Loucy (cell line): ENCODE results near the gene CBARP.

Experiments
- H2AFZ ChIP-seq: fragments of 200-600 bp; sonication (generic); 2 replicates; pipeline ENCODE4 v1.6.0; 2016; ENCODE audit warnings: antibody characterized with exemption, mild to moderate bottlenecking, low read length, moderate library complexity
- H3F3A ChIP-seq: fragments of 200-600 bp; 2 replicates; pipeline ENCODE4 v1.6.0; 2016; ENCODE audit warnings: antibody characterized with exemption, low read depth, mild to moderate bottlenecking
- H3K27me3 ChIP-seq: fragments of 200-600 bp; sonication (generic); 2 replicates; pipeline ENCODE4 v1.6.1; 2014; ENCODE audit warnings: low read length, mild to moderate bottlenecking; ENCODE audit not compliant: insufficient read depth, poor library complexity, severe bottlenecking
- H3K36me3 ChIP-seq: fragments of 200-600 bp; sonication (generic); 2 replicates; pipeline ENCODE4 v1.6.1; 2016; ENCODE audit warnings: low read length; ENCODE audit not compliant: insufficient read depth
- H3K4me1 ChIP-seq: fragments of 200-600 bp; sonication (generic); 2 replicates; pipeline ENCODE4 v1.5.1; 2014; ENCODE audit warnings: low read length, mild to moderate bottlenecking; ENCODE audit not compliant: insufficient read depth, poor library complexity, severe bottlenecking
- H3K4me2 ChIP-seq: fragments of 200-600 bp; sonication (generic); 2 replicates; pipeline ENCODE4 v1.6.0; 2014; ENCODE audit warnings: antibody characterized with exemption, low read length, low read depth, mild to moderate bottlenecking; ENCODE audit not compliant: poor library complexity, severe bottlenecking
- H3K4me3 ChIP-seq: fragments of 200-600 bp; sonication (generic); 2 replicates; pipeline ENCODE4 v1.5.1; 2014; ENCODE audit warnings: low read length, mild to moderate bottlenecking, mixed read lengths; ENCODE audit not compliant: poor library complexity, severe bottlenecking
- H3K79me2 ChIP-seq: fragments of 200-600 bp; sonication (generic); 2 replicates; pipeline ENCODE4 v1.6.1; 2014; ENCODE audit warnings: low read length; ENCODE audit not compliant: insufficient read depth
- H3K9ac ChIP-seq: fragments of 200-600 bp; sonication (generic); 2 replicates; pipeline ENCODE4 v1.6.0; 2014; ENCODE audit warnings: mild to moderate bottlenecking, low read depth, low read length, moderate library complexity; ENCODE audit not compliant: poor library complexity, severe bottlenecking
- H3K9me2 ChIP-seq: fragments of 200-600 bp; sonication (generic); replicated peaks from 2 replicates; pipeline ENCODE4 v1.6.1; 2016; ENCODE audit warnings: low read depth, low read length, mixed read lengths
- H3K9me3 ChIP-seq: fragments of 200-600 bp; sonication (generic); 2 replicates; pipeline ENCODE4 v1.6.1; 2014; ENCODE audit warnings: mild to moderate bottlenecking, antibody characterized with exemption, low read length, low read depth; ENCODE audit not compliant: insufficient read depth
- H4K20me1 ChIP-seq: fragments of 200-600 bp; sonication (generic); 2 replicates; pipeline ENCODE4 v1.6.0; 2014; ENCODE audit warnings: antibody characterized with exemption, low read length, mild to moderate bottlenecking; ENCODE audit not compliant: insufficient read depth, poor library complexity, severe bottlenecking
- EZH2phosphoT487 ChIP-seq: fragments of 200-600 bp; IDR thresholded peaks from 2 replicates; pipeline ENCODE4 v1.6.1; 2018; ENCODE audit warnings: antibody characterized with exemption, mild to moderate bottlenecking, moderate library complexity, borderline replicate concordance
- TF ChIP-seq, protein P1 (sequence below): fragments of 200-600 bp; sonication (generic); conservative IDR thresholded peaks from 2 replicates; pipeline ENCODE4 v1.5.1; 2014; ENCODE audit warnings: mild to moderate bottlenecking, antibody characterized with exemption, low read length

CBARP gene

DNA sequence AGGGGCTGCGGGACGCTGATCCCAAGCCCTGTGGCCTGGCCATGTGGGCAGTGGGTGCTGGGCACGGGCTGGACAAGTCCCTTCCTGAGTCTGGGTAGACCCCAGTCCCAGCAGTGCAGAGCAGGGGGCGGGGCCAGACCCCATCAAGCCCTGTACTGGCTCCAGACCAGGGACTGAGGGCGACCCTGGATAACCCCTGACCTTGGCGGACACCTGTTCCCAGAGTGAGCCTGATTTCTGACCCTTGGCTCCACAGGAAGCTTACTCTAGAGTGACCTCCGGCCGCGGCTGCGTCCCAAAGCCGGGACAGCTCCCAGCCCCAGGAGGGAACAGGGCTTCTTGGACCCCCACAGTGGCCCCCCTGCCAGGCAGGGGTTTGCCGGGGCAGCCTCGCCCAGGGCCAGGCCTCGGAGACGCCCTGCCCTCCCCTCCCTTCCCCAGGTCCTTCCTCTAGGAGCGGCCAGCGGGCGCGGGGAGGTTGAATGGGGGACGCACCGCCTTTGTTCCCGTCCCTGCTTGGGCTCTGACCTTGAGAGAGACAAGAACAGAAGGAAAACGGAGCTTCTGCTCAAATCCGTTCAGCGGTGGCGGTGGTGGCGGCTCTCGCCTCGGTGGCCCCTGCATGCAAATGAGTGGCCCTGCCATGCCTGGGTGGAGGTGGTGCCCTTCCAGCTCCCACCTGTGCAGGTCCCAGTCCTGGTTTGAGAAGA lies 45.6 kb upstream of the CBARP start:
- Histone ChIP-seq H3K9ac (no peak overlapping the region), H3K27me3 (no peaks in the 10 kb centered on the region), H3K4me3 (no peak overlapping the region)

DNA sequence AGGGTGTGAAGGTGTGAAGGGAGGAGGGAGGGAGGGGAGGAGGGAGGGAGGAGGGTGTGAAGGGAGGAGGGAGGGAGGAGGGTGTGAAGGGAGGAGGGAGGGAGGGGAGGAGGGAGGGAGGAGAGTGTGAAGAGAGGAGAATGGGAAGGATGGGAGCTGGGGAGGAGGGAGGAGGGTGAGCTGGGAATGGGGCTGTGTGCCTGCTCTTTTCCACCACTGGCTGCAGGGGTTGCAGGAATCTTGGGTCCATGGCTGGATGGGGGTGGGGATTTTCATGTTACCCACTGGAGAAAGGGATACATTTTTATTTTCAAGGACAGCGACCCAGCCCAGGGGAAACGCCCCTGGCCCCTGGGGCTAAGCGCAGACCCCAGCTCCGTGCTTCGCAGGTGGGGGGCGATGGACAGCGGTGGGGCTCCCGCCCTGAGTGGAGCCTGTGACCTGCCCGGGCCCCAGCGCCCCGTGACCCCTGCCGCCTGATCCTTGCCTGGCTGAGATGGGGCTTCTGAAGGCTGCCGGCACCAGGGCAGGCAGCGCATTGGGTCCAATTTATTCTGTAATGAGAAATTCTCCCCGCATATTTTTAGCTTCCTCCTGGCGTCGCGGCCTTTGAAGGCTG lies 44.9 kb upstream of the CBARP start:
- Histone ChIP-seq H3K4me1 (no peaks in the 10 kb centered on the region), H3K36me3 (peaks cover 9% of the 10 kb centered on the region; the same call in 1 of the 2 replicates), H2AFZ (no peak overlapping the region), H3K79me2 (no peaks in the 10 kb centered on the region), H3K9me3 (no peaks in the 10 kb centered on the region), H3K4me2 (no peak overlapping the region), H3K4me3 (no peak overlapping the region), H3K27me3 (no peaks in the 10 kb centered on the region), H3K9me2 (no peaks in the 10 kb centered on the region), H3K9ac (no peak overlapping the region), H3F3A (no peaks in the 10 kb centered on the region), H4K20me1 (no peaks in the 10 kb centered on the region)
- TF ChIP-seq, protein P1, sequence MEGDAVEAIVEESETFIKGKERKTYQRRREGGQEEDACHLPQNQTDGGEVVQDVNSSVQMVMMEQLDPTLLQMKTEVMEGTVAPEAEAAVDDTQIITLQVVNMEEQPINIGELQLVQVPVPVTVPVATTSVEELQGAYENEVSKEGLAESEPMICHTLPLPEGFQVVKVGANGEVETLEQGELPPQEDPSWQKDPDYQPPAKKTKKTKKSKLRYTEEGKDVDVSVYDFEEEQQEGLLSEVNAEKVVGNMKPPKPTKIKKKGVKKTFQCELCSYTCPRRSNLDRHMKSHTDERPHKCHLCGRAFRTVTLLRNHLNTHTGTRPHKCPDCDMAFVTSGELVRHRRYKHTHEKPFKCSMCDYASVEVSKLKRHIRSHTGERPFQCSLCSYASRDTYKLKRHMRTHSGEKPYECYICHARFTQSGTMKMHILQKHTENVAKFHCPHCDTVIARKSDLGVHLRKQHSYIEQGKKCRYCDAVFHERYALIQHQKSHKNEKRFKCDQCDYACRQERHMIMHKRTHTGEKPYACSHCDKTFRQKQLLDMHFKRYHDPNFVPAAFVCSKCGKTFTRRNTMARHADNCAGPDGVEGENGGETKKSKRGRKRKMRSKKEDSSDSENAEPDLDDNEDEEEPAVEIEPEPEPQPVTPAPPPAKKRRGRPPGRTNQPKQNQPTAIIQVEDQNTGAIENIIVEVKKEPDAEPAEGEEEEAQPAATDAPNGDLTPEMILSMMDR, result no peak
- TF ChIP-seq EZH2phosphoT487, result no peak

More for the DNA sequence above, 45.6 kb upstream of the CBARP start:
- Histone ChIP-seq H3K9me3 (no peaks in the 10 kb centered on the region), H3K4me1 (no peaks in the 10 kb centered on the region), H3K4me2 (no peak overlapping the region), H2AFZ (no peak overlapping the region), H3K36me3 (peaks cover 9% of the 10 kb centered on the region; the same call in 1 of the 2 replicates), H3K79me2 (no peaks in the 10 kb centered on the region), H3F3A (no peaks in the 10 kb centered on the region), H4K20me1 (no peaks in the 10 kb centered on the region), H3K9me2 (no peaks in the 10 kb centered on the region)
- TF ChIP-seq, protein P1, result no peak
- no peak for TF ChIP-seq EZH2phosphoT487

DNA sequence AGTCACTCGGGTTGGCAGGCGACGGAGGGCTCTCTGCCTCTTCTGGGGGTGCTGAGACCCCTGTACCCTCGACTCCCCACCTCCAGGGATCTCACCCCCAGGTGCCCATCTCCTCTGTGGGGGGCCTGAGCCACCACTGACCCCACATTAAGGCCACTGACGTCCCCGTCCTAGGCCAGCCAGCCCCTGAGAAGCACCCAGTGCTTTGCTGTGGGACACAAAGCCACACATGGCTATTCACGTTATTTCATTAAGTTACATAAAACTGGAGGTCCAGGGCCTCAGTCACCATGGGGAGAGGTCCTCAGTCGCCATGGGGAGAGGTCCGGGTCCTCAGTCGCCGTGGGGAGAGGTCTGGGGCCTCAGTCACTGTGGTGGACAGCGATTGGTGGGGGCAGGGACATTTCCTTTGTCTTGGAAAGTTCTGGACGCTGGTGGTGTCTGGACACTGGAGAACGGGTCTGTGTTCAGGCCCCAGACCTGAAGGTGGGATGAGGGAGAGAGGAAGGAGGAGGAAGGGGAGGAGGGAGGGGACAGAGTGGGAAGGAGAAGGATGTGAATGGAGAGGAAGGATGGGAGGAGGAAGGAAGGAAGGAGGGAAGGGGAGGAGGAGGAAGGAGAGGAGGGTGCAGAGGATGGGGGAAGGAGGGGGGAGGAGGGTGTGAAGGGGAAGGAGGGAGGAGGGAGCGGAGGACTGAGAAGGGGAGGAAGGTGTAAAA lies 43.9 kb upstream of the CBARP start:
- no peaks in the 10 kb centered on the region for H3K9me3 ChIP-seq

More for the DNA sequence above, 43.9 kb upstream of the CBARP start:
- peaks cover 6% of the 10 kb centered on the region; the same call in 1 of the 2 replicates for H3K79me2 ChIP-seq
- no peaks in the 10 kb centered on the region for H3F3A ChIP-seq
- no peak overlapping the region for H3K9ac ChIP-seq
- H3K4me2 ChIP-seq, result no peak overlapping the region
- H3K36me3 ChIP-seq, result peaks cover 9% of the 10 kb centered on the region; the same call in 1 of the 2 replicates
- no peak overlapping the region for H2AFZ ChIP-seq
- H3K27me3 ChIP-seq, result no peaks in the 10 kb centered on the region
- peaks cover under 1% of the 10 kb centered on the region for H3K4me1 ChIP-seq
- peaks cover under 1% of the 10 kb centered on the region for H4K20me1 ChIP-seq
- no peaks in the 10 kb centered on the region for H3K9me2 ChIP-seq
- no peak for TF ChIP-seq EZH2phosphoT487
- TF ChIP-seq, protein P1, result no peak
- no peak overlapping the region for H3K4me3 ChIP-seq
